ENCODE results near the gene ROR1.

GRCh38 chr1:64077281-64077940 lies 303.6 kb downstream of the ROR1 start:
- TF ChIP-seq CTCF (conservative IDR thresholded peaks at IDR 0.05; ENCODE audit: low read length) (no peak), EZH2phosphoT487 (IDR thresholded peaks at IDR 0.05; ENCODE audit: borderline replicate concordance, low read depth, low read length) (no peak)

All from OCI-LY7 (cell line).